C4-2B (cell line): Measurements from ENCODE around the gene PFKL.

Experiments
- CTCF ChIP-seq: fragments of 450-650 bp; conservative IDR thresholded peaks from 2 replicates; pipeline ENCODE4 v1.5.1; 2017; ENCODE audit warnings: mild to moderate bottlenecking
- ZFX ChIP-seq: fragments of 450-650 bp; IDR thresholded peaks from 2 replicates; pipeline ENCODE4 v1.6.1; 2017

GRCh38 chr21:44291078-44291935 lies 8.5 kb upstream of the PFKL start:
- no peak for TF ChIP-seq CTCF
- TF ChIP-seq ZFX = no peak
